Progenitor cell of endocrine pancreas (in vitro differentiated cells): Measurements from ENCODE around the gene CYBC1. TPM values are rescaled to one million over a fixed set of nuclear protein-coding genes. Genes with fewer than 3 reads are reported as not detected.

ENCODE experiments used
- DNase-seq: peaks from one replicate; pipeline ENCODE4 v3.0.0; 2021; ENCODE audit warnings: low spot score; ENCODE audit not compliant: unreplicated experiment
- H3K27ac Mint-ChIP-seq: 2 replicates; pipeline ENCODE4 v1.8.0; 2021; ENCODE audit warnings: mild to moderate bottlenecking, moderate library complexity, mixed read lengths
- H3K27me3 Mint-ChIP-seq: 2 replicates; pipeline ENCODE4 v1.8.0; 2021; ENCODE audit warnings: mixed read lengths
- H3K36me3 Mint-ChIP-seq: 2 replicates; pipeline ENCODE4 v1.8.0; 2022; ENCODE audit warnings: mixed read lengths; ENCODE audit not compliant: insufficient read depth
- H3K4me1 Mint-ChIP-seq: 2 replicates; pipeline ENCODE4 v1.8.0; 2021; ENCODE audit warnings: low read depth, mixed read lengths
- H3K4me3 Mint-ChIP-seq: 2 replicates; pipeline ENCODE4 v1.8.0; 2021; ENCODE audit warnings: low read depth, mild to moderate bottlenecking, moderate library complexity, mixed read lengths
- H3K9me3 Mint-ChIP-seq: 2 replicates; pipeline ENCODE4 v1.8.0; 2021; ENCODE audit warnings: low read depth, mixed read lengths
- total RNA-seq: library from RNA; stranded (reverse); gene quantifications from 2 replicates; pipeline ENCODE4 v1.2.1, GENCODE V29; 2021
- TF ChIP-seq, protein P1 (sequence below): fragments of 200-600 bp; sonication (generic); IDR thresholded peaks from one replicate; pipeline ENCODE4 v1.5.0; 2021; ENCODE audit warnings: antibody characterized with exemption, mild to moderate bottlenecking; ENCODE audit not compliant: unreplicated experiment

CYBC1 gene
- total RNA-seq, 1 donor from 2014 or later: 117 TPM

DNA sequence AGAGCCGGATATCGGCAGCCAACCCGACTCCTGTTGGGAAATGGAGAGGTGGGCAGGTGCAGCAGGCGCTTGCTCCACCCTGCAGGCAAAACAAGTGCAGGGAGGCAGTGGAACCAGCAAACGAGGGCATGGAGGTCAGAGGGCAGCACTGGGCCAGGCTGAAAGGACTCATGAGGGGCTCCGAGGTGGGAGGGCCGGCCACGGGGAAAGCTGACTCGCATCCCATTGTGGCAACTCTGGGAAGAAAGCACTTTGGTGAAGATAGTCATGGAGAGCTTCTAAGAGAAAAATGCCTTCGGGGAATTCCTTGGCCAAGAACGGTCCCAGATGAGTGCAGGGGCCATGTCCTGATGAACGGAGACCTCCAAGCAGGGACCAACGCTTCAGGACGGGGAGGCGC lies 4.4 kb downstream of the CYBC1 start:
- Mint-ChIP-seq H3K9me3 (no peaks in the 10 kb centered on the region), H3K27me3 (no peaks in the 10 kb centered on the region), H3K4me3 (no peak overlapping the region), H3K4me1 (peaks cover 5% of the 10 kb centered on the region), H3K27ac (no peak overlapping the region), H3K36me3 (peaks cover 4% of the 10 kb centered on the region)
- no peak for DNase-seq
- TF ChIP-seq, protein P1, sequence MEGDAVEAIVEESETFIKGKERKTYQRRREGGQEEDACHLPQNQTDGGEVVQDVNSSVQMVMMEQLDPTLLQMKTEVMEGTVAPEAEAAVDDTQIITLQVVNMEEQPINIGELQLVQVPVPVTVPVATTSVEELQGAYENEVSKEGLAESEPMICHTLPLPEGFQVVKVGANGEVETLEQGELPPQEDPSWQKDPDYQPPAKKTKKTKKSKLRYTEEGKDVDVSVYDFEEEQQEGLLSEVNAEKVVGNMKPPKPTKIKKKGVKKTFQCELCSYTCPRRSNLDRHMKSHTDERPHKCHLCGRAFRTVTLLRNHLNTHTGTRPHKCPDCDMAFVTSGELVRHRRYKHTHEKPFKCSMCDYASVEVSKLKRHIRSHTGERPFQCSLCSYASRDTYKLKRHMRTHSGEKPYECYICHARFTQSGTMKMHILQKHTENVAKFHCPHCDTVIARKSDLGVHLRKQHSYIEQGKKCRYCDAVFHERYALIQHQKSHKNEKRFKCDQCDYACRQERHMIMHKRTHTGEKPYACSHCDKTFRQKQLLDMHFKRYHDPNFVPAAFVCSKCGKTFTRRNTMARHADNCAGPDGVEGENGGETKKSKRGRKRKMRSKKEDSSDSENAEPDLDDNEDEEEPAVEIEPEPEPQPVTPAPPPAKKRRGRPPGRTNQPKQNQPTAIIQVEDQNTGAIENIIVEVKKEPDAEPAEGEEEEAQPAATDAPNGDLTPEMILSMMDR: no peak

DNA sequence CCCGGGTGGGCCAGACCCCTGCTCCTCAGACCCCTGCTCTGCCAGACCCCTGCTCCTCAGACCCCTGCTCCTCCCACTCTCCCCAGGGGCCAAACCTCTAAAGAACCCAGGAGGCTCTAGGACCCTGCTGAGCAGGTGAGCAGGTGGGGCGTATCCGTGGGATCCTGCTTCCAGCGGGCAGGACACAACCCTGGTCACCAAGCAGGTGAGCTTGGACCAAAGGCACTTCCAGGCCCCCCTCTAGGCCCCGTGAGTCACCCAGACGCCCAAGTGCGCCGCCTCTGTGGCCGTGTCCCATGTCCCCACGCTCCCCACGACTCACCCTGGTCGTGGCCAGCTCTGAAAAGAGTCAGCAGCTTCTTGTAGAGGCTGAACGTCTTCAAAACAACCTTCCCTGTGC lies 5.0 kb downstream of the CYBC1 start:
- H3K27ac Mint-ChIP-seq: no peak overlapping the region
- no peak overlapping the region for H3K4me3 Mint-ChIP-seq
- H3K36me3 Mint-ChIP-seq: peaks cover 4% of the 10 kb centered on the region

DNA sequence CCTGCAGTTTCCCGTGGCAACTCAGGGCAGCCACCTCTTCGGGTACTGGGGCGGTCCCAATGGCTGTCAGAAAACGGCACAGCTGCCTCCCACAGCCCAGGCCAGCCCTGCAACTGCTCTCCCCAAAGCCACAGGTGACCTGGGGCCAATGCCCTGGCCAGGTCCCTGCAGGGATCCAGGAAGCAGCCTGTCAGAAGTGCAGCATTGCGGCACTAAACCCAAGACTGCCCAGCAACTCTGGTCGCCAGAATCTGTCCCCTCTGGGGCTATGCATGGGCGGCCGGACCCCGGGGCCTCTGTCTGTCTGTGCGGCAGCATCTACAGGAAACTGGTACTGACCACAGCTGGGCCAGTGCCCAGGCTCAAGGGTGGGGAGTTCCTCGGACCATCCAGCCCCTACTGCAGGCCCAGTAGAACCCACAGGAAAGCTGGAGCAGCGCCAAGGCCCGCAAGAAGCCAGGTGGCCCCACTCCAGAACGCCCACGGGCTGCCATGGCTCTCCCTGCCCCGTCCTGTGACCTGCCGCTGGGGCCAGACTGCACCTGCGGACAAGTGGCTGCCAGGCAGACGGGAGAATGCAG lies 5.5 kb downstream of the CYBC1 start:
- Mint-ChIP-seq H3K36me3 (peaks cover 4% of the 10 kb centered on the region), H3K9me3 (no peaks in the 10 kb centered on the region), H3K4me3 (no peak overlapping the region), H3K27ac (no peak overlapping the region), H3K27me3 (no peaks in the 10 kb centered on the region), H3K4me1 (peaks cover 5% of the 10 kb centered on the region)
- TF ChIP-seq, protein P1: no peak
- DNase-seq: no peak

More for the DNA sequence above, 5.0 kb downstream of the CYBC1 start:
- H3K9me3 Mint-ChIP-seq: no peaks in the 10 kb centered on the region
- no peaks in the 10 kb centered on the region for H3K27me3 Mint-ChIP-seq
- DNase-seq: no peak
- H3K4me1 Mint-ChIP-seq: peaks cover 5% of the 10 kb centered on the region
- TF ChIP-seq, protein P1: no peak

DNA sequence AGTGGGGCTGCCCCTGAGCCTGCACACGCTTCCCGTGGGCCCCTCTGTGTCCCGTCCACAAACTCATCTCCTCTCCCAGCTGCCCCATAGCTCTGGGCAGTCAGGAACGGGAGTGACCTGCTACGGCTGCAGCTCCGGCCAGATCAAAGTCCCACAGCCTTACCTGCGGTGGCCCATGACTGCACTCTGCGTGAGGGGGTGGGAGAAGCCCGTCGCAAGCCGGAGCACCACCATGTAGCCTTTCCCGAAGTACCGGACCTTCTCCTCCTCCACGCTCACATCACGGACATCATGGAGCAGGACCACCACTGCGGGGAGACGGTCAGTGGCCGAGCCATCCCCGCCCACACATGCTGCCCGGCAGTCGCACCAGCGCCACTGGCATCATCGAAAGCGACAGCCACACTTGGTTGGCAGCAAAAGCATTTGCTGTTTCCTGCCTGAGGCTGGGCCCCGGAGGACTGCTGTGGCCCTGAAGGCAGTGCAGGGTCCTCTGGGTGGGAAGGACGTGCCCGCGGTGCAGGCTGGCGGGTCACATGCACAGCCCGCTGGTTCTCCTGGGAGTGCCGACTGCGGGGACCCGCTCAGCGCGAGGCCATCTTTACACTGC lies 6.2 kb downstream of the CYBC1 start:
- TF ChIP-seq, protein P1: no peak
- Mint-ChIP-seq H3K27me3 (no peaks in the 10 kb centered on the region), H3K4me3 (no peak overlapping the region), H3K36me3 (peaks cover 4% of the 10 kb centered on the region), H3K9me3 (no peaks in the 10 kb centered on the region), H3K27ac (no peak overlapping the region), H3K4me1 (peaks cover 1% of the 10 kb centered on the region)
- no peak for DNase-seq

DNA sequence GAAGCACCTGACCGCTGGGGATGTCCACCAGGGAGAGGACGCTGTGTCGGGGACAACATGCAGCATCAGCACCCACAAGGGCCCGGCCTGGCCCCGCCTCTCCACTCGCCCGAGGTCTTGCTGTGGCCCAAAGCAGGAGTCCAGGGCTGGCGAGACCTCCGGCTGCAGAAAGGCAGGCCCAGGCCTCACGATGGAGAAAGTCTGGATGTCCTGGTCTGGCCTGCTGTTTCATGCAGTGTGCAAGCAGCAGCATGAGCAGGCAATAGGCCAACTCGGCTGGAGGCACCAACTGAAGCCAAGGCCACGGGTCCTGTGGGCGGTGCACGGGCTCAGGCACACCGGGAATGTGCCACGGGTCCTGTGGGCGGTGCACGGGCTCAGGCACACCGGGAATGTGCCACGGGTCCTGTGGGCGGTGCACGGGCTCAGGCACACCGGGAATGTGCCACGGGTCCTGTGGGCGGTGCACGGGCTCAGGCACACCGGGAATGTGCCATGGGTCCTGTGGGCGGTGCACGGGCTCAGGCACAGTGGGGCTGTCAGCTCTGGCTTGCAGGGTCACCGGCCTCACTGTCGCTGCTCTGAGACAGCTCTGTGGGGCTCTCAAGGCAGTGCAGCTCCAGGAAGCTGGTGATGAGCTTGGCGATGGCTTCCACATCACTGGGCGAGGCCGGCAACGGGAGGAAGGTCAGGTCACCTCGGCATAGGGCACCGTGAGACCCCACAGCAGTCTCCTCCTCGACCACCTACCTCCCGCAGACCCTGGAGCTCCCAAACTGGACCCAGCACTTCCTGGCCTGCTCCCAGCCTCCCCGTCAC lies 6.9 kb downstream of the CYBC1 start:
- no peaks in the 10 kb centered on the region for H3K27me3 Mint-ChIP-seq
- no peaks in the 10 kb centered on the region for H3K9me3 Mint-ChIP-seq
- no peak overlapping the region for H3K27ac Mint-ChIP-seq
- H3K36me3 Mint-ChIP-seq: peaks cover 4% of the 10 kb centered on the region
- H3K4me3 Mint-ChIP-seq: no peak overlapping the region
- TF ChIP-seq, protein P1: no peak
- no peak for DNase-seq
- H3K4me1 Mint-ChIP-seq: peaks cover 1% of the 10 kb centered on the region
